Brain microvascular endothelial cell (primary cell): ENCODE measurements around the gene HAUS7.
A peak's percentile ranks its signal among the peaks of the same experiment; 100 is the strongest.

ENCODE experiments used
- DNase-seq: peaks from one replicate; pipeline ENCODE4 v3.0.0-alpha.2; 2020
- H3K27ac ChIP-seq: fragments of 250-450 bp; sonication (Bioruptor Pico); 2 replicates; pipeline ENCODE4 v1.5.1; 2020; ENCODE audit warnings: mild to moderate bottlenecking, moderate library complexity
- H3K27me3 ChIP-seq: fragments of 250-450 bp; sonication (Bioruptor Pico); replicated peaks from 2 replicates; pipeline ENCODE4 v1.5.1; 2020; ENCODE audit warnings: mild to moderate bottlenecking
- H3K36me3 ChIP-seq: fragments of 250-450 bp; sonication (Bioruptor Pico); replicated peaks from 2 replicates; pipeline ENCODE4 v1.5.1; 2020; ENCODE audit warnings: mild to moderate bottlenecking
- H3K4me3 ChIP-seq: 2 replicates; pipeline ENCODE4 v1.5.1; 2011; ENCODE audit warnings: low read depth, mild to moderate bottlenecking, control low read depth, low read length, moderate library complexity
- in situ Hi-C: cut with HindIII; loops from 2 replicates; pipeline ENCODE4 v1.10.0; 2017; ENCODE audit warnings: low sequenced_read_pairs, low pct_ligation_motif_present
- TF ChIP-seq, protein P1 (sequence below): IDR thresholded peaks from 2 replicates; pipeline ENCODE4 v1.5.1; 2011; ENCODE audit warnings: low read depth, mild to moderate bottlenecking, moderate library complexity, low read length, control low read depth, inconsistent platforms; ENCODE audit errors: missing control alignments

HAUS7 gene

DNA sequence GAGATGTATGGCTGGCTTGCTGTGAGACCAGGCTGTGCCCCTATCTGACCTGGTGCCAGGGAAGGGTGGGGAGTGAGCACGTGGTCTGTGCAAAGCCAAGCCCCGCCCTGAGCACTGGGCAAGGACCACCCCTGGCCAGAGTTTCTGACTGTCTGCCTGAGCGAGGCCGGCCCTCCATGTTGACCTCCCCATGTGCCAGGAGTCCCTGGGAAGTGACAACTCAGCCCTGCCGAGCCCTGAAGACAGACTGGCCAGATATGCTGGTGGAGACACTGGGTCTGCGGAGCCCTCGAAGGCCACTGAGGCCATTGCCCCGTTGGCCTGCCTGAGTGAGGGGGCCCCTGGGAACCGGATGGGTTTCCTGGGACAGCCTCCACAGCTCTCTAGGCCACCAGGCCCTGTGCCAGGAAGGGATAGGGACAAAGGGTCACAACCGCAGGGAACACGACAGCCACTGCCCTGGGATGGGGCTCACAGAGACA is 17.3 kb upstream of the HAUS7 start:
- in situ Hi-C loops: no loop called here
- Histone ChIP-seq H3K27me3 (no peaks in the 10 kb centered on the region), H3K4me3 (no peak overlapping the region), H3K27ac (peak overlapping the region; percentile 64), H3K36me3 (no peaks in the 10 kb centered on the region)
- DNase-seq: no peak
- TF ChIP-seq, protein P1, sequence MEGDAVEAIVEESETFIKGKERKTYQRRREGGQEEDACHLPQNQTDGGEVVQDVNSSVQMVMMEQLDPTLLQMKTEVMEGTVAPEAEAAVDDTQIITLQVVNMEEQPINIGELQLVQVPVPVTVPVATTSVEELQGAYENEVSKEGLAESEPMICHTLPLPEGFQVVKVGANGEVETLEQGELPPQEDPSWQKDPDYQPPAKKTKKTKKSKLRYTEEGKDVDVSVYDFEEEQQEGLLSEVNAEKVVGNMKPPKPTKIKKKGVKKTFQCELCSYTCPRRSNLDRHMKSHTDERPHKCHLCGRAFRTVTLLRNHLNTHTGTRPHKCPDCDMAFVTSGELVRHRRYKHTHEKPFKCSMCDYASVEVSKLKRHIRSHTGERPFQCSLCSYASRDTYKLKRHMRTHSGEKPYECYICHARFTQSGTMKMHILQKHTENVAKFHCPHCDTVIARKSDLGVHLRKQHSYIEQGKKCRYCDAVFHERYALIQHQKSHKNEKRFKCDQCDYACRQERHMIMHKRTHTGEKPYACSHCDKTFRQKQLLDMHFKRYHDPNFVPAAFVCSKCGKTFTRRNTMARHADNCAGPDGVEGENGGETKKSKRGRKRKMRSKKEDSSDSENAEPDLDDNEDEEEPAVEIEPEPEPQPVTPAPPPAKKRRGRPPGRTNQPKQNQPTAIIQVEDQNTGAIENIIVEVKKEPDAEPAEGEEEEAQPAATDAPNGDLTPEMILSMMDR: no peak

DNA sequence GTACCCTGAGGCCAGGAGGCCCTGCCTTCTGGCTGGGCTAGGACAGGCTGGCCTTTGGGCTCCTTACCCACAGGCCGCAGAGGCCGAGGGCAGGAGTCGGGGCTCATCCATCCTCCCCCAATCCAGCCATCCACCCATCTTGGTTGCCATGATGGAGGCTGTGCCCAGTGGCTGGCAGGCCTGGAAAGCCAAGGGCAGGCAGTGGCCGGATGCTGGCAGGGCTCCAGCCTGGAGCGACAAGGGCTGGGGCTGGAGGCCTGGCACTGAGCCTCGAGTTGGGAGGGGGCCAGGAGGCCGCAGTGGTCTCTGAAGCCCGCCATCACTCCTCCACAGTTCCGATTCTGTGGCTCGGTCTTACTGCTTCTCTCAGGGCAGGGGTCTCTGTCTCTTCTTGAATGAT is 15.8 kb upstream of the HAUS7 start:
- Histone ChIP-seq H3K4me3 (no peak overlapping the region), H3K27ac (no peak overlapping the region), H3K36me3 (no peaks in the 10 kb centered on the region), H3K27me3 (no peaks in the 10 kb centered on the region)
- in situ Hi-C loops: no loop called here
- no peak for DNase-seq
- TF ChIP-seq, protein P1: no peak

DNA sequence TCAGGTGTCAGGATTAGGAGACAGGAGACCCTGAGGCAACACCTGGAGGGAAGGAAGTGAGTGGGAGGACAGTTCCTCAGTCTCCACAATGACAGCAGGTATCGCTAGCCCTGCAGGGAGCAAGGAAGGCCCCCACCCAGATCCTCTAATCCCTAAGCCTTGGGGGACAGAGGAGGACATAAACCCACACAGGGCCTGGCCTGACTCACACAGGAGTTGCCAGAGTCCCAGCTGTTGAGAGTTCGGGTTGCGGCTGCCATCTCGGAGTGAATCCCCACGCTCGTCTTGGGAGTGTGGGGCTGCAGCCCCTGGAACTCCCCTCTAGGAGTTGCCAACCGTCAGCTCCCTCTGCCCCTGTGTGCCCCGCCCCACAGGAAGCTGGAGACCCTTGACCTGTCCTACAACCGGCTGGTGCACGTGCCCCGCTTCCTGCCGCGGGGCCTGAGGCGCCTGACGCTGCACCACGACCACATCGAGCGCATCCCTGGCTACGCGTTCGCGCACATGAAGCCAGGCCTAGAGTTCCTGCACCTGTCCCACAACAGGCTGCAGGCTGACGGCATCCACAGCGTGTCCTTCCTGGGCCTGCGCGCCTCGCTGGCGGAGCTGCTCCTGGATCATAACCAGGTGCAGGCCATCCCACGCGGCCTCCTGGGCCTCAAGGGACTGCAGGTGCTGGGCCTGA is 15.2 kb upstream of the HAUS7 start:
- no peaks in the 10 kb centered on the region for H3K27me3 ChIP-seq
- DNase-seq: no peak
- in situ Hi-C loops: no loop called here
- H3K4me3 ChIP-seq: no peak overlapping the region
- H3K36me3 ChIP-seq: no peaks in the 10 kb centered on the region
- TF ChIP-seq, protein P1: no peak
- H3K27ac ChIP-seq: no peak overlapping the region

DNA sequence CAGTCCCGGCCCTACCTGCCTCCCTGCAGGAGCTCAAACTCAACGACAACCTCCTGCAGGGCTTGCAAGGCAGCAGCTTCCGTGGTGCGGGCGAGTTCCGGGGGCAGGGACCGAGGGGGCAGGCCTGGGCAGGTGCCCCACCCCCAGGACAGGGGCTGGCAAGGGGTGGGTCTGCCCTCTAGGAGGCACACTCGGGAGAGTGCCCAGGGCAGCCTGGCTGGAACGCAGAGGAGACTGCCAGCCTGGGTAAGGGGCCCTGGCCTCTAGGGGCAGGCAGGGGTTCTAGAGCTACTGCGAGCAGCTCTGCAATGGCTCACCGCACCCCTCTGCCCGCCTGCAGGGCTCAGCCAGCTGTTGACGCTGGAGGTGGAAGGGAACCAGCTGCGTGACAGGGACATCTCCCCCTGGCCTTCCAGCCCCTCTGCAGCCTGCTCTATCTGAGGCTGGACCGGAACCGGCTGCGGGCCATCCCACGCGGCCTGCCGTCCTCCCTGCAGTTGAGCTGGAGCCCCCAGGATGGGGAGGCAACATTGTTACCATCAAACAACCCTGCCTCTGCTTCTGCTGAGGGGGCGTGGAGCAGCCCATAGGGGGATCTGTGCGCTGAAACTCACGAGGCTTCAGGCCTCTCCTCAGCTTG is 12.1 kb upstream of the HAUS7 start:
- TF ChIP-seq, protein P1: no peak

DNA sequence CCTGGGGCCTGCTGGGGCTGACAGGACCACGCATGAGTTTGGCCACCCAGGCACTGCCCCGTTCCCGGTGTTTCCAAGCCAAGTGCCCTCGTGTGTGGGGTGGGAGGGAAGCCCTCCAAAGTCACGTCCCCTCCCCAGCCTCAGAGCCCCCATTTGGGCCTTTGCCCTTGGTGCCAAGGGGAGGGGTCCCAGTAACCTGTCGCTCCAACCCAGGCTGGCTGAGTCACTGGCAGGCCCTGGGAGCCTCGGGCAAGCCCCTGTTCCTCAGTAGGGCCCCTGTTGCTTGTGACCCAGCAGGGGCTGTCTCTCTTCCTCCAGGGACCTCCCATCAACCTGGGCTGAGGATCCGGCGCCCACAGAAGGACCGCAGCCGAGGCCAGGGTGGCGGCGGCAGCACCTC is 10.7 kb upstream of the HAUS7 start:
- H3K27ac ChIP-seq: no peak overlapping the region
- in situ Hi-C loops: no loop called here
- H3K27me3 ChIP-seq: no peaks in the 10 kb centered on the region
- no peaks in the 10 kb centered on the region for H3K36me3 ChIP-seq
- H3K4me3 ChIP-seq: no peak overlapping the region
- DNase-seq: no peak
- TF ChIP-seq, protein P1: no peak

More for the DNA sequence above, 12.1 kb upstream of the HAUS7 start:
- Histone ChIP-seq H3K4me3 (no peak overlapping the region), H3K27me3 (no peaks in the 10 kb centered on the region), H3K36me3 (no peaks in the 10 kb centered on the region), H3K27ac (no peak overlapping the region)
- in situ Hi-C loops: no loop called here
- DNase-seq: no peak

DNA sequence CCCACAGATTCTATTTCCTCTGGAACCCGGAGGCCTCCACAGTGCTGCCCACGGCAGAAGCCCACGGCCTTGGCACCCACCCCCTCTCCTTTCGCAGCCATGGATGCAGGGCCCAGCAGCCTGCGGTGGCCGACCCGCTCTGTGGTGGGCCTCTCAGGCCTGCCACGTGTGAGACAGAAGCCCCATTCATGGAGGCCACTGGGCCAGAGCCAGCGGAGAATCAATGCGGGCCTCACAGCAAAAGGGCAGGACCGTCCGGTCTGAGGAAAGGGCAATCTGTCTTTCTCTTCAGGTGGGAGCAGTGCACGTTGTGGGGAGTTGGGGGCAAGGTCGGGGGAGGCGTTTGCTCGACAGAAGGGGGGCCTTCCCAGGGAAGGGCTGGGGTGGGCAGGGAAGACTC is 8.4 kb upstream of the HAUS7 start:
- in situ Hi-C loops: no loop called here
- DNase-seq: no peak
- H3K27ac ChIP-seq: no peak overlapping the region
- TF ChIP-seq, protein P1: no peak
- H3K27me3 ChIP-seq: no peaks in the 10 kb centered on the region
- no peaks in the 10 kb centered on the region for H3K36me3 ChIP-seq
- H3K4me3 ChIP-seq: no peak overlapping the region
